HG03457 (cell line): ENCODE measurements around the gene E2F1.

ENCODE experiments used
- ATAC-seq: cut with Tn5 transposase; IDR thresholded peaks from one replicate; pipeline ENCODE4 v1.9.1; 2021; ENCODE audit warnings: moderate number of reproducible peaks; ENCODE audit not compliant: unreplicated experiment

Gene E2F1

DNA sequence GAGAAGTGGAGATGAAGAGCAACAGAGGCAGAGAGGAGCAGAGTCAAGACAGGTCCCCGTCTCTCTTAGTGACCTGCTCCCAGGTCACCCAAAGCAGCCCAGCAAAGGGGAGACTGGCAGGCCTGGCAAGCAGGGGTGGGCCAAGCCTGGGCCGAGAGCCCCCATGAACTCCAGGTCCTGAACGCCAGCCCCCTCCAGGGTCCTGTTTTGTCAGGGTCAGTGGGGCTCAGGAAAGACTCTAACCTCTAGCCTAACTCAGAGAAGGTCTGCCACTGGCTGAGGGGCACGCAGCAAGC, 13.1 kb downstream of the E2F1 start:
- no peak for ATAC-seq

DNA sequence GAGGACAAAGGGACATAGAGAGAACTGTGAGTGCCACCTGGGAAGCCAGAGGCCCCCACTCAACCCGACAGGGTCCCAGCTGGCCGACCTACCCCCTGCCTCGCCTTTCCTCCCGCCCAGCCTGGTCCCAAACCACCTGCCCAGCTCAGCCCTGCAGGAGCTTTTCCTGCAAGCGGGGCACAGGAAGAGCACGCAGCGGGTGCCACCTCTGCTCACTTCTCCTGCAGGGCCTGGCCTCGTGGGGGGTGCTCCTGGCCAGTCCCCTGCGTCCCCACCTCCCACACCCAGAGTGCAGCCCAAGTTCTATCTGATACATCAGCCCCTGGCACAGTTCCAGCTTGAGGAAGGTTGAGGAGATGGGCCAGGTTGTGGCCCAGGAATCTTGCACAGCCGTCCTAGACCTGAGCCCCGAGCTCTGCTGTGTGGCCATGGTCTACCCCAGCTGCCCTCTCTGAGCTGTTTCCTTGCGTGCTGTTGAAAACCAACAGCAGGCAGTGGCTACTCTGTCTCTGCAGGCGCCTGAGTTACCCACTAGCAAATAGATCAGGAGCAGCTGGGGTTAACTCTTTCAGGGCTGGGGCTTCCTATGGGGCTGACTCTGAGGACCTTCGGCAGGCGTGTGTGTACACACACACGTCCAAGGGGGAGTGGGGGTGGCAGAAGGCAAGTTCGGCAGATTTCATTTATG, 13.6 kb downstream of the E2F1 start:
- no peak for ATAC-seq

DNA sequence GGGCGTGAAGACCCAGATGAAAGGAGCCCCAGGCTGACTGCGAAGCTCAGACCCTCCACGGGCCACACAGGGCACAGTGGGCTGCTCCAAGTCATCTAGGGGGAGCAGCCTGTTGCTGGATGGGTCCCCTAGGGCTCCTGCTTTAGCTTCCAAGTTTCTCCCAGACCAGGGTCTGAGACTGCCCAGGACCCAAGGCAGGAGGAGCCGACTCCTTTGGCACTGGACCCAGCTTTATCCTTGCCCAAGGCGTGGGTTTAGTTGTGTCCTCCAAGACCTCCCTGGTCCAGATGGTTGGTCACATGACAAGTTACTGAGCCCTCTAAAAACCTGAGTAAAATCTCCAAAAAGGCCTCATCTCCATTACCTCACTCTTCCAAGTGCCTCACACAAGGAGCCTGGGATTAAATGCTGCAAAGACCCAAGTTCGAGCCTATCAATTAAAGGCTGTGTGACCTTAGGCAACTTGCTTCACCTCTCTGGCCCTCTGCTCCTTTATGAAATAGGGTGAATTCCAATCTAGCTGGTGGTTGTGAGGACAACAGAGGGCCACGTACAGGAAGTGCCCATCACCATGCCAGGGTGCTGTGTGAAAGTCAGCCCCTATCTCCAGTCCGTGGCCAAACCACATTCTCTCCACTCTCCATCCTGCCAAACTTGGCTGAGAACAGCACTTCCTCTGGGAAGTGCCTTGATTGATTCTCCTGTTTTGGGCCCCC, 14.5 kb downstream of the E2F1 start:
- no peak for ATAC-seq

DNA sequence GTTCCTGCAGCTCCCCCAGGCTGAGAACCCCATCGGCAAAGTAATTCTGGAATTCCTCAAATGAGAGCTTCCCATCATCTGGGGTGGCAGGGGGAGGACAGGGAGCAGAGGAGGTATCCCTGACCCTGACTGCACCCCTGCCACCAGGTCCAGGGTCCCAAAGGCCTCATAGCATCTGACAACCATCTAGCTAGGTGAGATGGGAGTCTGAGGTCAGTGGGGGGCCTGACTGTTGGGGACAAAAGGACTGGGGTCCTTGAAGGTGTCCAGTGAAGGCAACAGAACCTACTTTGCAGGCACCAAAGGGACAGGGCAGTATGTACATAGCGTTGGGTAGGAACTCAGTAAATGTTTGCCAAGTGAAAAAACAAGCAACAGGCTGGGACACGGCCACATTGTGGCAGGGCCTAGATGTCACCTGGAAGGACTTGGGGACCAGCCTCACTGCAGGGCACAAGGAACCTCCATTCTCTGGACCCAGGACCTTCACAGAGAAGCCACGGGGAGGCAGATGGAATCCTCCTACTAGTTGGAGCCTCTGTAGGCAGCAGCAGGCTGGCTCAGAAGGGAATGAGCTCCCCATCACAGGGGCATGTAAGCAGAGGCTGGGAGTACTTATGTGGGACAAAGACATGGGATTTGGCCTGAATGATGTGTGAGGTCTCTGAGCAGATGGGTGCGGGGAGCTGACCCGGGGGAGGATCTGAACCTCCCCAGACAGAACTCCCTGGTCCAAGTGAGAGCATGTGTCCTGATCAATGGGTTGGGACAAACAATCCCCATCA, 15.3 kb downstream of the E2F1 start:
- ATAC-seq = no peak

DNA sequence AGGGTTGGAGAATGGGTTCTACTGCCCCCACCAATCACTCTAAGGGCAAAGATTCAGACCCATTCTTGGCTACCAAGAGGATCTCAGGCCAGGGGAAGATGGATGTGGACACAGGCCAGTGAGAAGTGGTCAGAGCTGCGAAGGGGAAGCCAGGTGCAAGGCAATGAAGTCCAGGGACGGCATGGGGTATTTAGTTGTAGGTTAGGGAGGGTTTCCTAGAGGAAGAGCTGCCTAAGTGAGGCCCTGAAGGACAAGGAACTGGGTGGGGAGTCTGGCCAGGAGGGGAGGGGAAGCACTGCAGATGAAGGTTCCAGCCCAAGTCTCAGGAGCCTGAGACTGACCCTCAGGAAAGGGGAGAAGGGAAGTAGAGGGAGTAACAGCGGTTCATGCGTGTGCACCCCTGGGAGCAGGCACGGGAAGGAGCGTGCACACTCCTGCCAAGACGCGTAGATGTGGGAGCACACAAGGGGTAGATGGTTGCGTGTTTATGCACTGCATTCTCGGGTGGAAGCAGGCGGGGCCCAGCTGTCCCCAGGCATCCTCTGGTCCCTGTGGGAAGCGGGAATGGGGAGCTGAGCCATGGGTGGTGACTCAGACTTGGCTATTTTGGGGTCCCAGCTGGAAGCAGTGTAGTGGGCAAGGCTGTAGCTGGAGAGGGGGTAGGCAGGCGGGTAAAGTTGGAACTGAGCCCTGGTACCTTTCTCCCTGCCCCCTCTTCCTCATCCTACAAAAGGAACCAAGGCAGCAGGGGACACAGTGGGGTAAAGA, 16.1 kb downstream of the E2F1 start:
- ATAC-seq = no peak

DNA sequence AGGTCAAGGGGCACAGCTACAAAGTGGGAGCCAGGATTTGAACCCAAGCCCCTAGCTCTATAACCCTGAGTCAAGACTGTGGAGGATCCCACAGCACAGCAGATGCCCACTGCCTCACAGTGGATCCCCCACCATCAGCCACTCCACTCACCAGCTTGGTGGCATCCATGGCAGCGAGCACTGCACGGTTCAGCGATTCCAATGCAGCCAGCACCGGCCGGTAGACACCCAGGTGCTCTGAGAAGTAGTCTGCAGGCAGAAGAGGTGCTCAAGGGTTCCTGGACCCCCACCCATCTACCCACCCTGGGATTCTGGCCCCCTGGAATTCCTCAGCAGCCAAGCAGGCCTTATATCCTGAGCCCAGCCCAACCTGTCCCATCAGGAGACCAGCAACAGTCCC, 17.0 kb downstream of the E2F1 start:
- ATAC-seq = no peak

DNA sequence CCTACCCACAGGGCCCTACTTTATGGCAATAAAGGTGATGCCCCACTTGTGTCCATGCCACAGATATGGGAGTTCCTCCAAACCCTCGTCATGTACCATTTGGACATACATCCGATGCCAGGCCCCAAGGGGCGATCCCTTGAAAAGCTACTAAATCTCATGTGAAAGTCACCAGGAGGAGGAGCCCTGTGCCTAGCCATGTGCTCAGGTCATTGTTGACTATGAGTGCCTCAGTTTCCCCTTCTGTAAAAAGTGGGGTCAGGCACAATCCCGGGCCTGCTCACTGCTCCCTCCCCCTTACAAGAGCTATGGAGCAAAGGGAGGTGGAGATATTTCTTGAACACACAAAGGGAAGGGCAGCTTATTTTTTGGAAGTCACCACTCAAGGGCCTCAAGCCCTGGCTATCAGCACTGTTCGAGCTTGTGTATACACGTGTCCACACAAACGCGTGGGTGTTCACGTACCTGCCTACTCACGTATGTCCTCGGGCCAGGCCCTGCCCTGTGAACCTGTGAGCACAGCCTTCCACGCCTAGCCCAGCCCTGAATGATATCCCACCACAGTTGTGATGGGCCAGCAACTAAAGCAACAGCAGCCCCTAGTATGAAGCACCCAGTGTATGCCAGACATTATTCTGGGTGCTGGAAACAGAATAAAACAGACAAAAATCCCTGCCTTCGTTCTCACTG, 17.6 kb downstream of the E2F1 start:
- no peak for ATAC-seq

DNA sequence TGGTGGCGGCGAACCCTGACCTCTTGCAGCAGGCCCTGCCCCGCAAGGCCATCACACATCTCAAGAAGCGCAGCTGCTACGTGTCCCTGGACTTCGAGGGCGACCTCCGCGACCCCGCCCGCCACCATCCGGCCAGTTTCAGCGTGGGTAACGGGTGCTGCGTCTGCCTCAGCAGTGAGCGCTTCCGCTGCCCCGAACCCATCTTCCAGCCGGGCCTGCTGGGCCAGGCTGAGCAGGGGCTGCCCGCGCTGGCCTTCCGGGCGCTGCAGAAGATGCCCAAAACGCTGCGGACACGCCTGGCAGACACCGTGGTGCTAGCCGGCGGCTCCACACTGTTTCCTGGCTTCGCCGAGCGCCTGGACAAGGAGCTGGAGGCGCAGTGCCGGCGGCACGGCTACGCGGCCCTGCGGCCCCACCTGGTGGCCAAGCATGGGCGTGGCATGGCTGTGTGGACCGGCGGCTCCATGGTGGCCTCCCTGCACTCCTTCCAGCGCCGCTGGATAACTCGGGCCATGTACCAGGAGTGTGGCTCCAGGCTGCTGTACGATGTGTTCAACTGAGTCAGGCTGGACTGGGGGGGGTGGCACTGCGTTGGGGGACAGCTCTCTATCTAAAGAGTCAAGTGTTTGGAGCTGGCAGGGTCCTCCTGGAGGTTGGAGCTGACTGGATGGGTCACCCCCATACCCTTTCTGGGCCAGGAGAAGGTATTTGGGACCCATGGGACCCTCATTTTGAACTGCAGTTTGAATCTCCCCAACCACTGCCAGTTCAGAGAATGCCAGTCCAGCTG, 18.3 kb downstream of the E2F1 start:
- ATAC-seq = no peak

DNA sequence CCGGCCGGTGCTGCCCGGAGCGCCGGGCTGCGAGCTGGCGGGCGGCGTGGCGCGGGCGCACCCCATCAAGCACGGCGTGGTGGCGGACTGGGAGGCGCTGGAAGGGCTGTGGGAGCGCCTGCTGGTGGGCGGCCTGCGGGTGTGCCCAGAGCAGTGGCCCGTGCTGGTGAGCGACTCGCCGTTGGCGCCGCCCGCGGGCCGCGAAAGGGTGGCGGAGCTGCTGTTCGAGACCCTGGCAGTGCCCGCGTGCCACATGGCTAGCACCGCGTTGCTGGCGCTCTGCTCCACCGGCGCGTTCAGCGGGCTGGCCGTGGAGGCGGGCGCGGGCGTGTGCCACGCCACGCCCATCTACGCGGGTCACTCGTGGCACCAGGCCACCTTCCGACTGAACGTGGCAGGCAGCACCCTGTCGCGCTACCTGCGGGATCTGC, 18.9 kb downstream of the E2F1 start:
- ATAC-seq = no peak

DNA sequence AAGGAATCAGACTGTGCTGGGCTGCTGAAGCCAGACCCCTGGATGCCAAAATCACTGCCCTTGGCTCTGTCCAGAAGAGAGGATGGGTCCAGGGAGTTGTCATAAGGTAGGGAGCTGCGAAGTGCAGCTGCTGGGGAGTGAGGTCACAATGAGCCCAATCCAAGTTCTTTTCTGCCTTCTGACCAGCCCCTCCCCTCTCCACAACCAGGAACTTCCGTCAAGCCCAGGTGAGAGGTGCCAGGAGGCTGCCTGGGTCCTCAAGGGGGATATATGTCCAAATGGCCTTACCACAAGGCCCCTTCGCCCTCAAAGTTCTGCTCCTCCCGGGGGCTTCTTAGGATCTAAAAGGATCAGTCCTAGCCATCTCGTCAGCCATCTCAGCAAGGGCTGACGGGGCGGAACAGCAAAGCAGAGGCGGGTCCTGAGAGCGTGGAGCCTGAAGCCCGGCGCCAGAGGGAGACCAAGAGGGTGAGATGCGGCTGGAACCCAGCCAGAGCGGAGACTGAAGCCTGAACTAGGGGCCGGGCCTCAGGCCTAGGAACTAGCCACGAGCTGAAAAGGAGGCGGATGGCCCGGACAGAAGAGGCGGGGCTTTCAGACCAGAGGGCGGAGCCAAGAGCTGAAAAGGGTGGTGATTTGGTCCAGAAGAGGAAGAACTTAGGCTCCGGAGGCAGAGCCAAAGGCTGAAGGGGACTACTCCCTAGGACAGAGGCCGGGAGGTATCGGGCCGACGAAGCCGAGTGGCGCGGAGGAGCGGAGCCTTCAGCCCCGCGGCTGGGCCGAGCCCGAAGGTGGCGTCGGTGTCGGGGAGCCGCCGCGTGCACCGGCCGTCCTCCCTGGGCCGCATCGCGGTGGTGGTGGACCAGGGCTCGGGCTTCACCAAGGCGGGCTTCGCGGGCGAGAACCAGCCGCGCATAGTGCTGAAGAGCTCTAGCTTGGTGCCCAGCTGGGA, 19.6 kb downstream of the E2F1 start, which contains the start of gene ACTL10:
ACTL10 (plus strand) TSS at position 651 of the 952 bp plus-strand sequence. CDS start 555 bp downstream, outside the sequence.
- peak; percentile 47 for ATAC-seq

DNA sequence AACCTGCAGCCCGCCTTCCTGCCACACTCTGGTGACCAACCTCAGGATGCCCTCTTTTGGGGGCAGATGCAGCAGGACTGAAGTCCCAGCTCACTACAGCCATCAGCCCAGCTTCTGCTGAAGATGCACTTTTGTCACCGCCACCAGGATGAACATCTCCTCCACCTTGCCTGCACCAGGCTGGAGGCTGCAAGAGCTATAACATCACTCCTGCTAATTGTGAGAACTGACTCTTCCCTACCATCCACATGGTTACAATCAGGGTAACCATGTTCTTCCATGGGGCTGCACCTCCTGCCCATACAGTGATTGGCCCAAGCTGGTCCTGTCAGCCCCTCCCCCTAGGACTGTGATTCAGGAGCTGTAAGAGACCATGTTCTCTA, 21.4 kb downstream of the E2F1 start:
- ATAC-seq = no peak

DNA sequence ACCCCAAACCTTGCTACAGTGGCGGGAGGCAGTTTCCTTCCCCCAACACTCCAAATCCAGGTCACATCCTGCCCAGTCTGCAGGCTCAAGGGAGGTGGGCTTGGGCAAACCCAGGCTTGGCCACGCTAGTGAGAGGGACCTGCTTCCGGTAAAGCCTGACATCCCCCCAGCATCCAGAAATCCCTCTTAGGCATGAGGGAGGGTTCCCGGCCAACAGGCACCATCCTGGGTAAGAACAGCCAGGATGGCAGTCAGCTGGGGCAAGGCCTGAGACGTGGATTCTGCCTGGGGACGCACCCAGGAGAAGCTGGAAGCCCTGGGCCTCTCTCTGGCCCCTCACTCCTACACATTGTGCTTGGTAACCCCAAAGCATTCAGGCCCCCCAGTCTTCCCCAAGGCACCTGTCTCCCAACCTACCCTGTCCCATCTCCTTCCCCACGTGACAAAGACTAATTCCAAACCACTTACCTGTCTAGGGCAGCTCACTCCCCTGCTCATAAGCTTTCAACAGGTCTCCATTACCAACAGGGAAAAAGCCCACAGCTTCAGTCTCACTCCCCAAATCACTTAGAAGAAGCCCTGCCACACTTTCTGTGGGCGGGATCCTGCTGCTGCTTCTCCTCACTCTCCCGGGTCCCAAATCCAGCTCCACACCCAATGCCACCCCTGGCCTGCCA, 22.0 kb downstream of the E2F1 start:
- no peak for ATAC-seq

DNA sequence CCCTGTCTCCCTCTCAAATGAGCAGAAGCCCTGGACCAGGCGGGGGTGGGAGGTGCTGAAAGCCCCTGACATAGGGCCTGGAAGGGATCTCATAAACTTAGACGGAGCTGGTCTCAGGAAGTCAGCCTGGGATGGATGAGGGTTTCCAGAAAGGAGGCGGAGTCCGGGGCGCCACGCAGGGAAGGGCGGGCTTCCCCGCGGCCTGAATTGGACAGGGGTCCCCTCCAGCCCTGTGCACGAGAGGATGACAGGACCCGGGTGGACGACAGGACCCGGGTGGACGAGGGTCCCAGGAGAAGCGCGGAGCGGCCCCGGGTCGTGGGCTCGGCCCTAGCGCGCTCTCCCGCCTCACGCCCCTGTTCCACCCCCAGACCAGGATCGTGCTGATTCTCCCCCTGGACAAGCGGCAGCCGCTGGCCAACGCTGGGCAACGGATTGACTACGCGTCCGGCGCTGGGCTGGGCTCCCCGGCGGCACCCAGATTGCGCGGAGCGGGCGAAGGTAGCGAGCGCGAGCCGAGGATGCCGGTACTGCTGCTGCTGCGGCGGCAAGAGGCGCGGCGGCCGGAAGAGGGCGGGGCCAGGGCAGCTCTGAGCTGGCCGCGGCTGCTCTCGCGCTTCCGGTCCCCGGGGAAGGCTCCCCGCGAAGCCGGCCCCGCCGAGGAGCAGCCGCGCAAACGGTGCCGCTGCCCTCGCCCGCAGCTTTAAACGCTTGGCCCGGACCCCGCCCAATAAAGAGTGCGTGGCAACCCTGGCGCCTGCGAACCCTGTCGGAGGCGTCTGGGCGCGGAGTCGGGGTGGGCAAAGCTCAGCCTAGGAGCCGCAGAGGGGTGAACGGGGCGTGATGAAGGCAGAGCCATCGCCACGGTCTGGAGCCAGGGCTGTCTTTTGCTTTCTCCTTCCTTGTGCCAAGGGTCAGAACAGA, 22.8 kb downstream of the E2F1 start:
- ATAC-seq = no peak

DNA sequence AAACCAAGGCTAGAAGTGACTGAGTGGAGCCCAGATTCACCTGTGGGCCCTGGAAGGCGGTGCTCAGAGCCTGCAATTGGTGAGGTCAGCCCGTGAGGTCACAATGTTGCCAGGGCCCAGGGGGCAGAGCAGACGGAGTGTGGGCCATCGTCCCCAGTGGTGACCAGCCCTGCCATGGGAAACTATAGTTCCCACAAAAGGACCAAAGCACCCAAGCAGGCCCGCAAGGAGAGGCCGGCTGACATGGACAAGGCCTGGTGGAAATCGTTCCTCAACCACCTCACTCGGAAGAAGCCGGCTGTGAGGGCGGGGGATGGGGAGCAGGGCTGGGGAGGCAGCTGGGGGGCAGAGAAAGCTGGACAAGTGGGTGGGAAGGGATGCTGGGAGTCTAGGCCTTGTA, 24.0 kb downstream of the E2F1 start, which contains the start of gene C20orf144:
C20orf144 (plus strand) TSS at position 156 of the 400 bp plus-strand sequence; CDS start at position 175, 19 bp downstream.
- ATAC-seq = no peak

DNA sequence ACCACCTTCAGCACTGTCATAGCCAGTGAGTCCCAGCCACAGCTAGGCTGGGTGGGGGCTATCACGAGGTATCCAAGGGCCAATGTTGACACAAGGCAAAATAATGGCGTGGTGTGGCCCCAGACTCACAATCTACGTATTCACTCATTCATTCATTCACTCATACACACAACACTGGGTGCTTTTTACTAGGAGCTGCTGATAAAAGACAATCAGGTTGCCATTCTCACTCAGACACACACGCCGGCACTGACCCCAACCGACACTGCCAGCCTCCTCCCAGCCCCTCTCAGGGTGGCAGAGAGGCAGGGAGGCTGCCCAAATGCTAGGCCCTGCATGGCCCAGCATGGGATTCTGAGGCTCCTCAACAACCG, 25.5 kb downstream of the E2F1 start:
- ATAC-seq = no peak

DNA sequence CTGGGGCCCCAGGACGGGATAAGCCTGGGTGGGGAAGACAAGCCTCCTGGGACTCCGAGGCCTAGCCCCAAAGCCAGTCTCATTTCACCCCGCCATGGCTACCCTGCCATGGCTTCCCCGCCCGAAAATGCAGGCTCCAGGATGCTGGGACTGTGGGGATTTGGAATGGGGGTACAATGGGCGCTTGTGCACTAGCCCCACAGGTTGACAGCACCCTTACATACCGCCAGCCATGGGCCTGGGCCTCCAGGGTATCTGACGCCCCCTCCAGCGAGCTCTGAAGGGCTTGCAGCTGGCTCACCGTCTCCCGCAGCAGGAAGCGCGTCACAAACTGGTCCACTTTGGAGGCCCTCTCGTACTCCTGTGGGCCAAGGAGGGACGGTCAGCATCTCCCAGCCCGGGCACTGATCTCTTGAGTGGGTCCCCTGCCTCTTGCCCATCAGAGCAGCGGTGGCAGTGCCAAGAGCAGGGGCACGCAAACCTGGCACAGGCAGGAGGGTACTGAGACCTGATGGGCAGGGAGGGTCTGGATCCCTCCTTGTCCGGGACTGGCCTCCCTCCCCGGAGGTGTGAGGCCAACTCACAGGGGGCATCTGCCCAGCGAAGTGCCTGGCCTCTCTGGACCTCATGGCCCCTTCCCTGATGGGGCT, 26.0 kb downstream of the E2F1 start:
- ATAC-seq = no peak
